Inflammatory macrophage treated with lipopolysaccharide for 4 hours (primary cell): ENCODE measurements around the gene ZEB2.

Source experiments
- DNase-seq: peaks from one replicate; pipeline ENCODE4 v3.0.0-alpha.2; 2020

ZEB2 gene

GRCh38 chr2:144526831-144527230, 6.9 kb upstream of the ZEB2 start:
- no peak for DNase-seq

- DNase-seq, result no peak
These were observed 4.4 kb upstream of the ZEB2 start for GRCh38 chr2:144524118-144525009.

GRCh38 chr2:144523596-144524117, 3.7 kb upstream of the ZEB2 start:
- DNase-seq, result no peak

- DNase-seq, result no peak
These were observed 3.1 kb upstream of the ZEB2 start for GRCh38 chr2:144522897-144523595.

- no peak for DNase-seq
These were observed 2.4 kb upstream of the ZEB2 start for GRCh38 chr2:144522176-144522896.

GRCh38 chr2:144521686-144522085, 1.8 kb upstream of the ZEB2 start:
- DNase-seq, result no peak

GRCh38 chr2:144520756-144521487, 1.0 kb upstream of the ZEB2 start:
- peak; percentile 65 for DNase-seq

- no peak for DNase-seq
These were observed 354 bp downstream of the ZEB2 start for GRCh38 chr2:144519597-144519933.

GRCh38 chr2:144518748-144519596, 947 bp downstream of the ZEB2 start:
- DNase-seq, result peak; percentile 94

- peak; percentile 74 for DNase-seq
These were observed 1.8 kb downstream of the ZEB2 start for GRCh38 chr2:144517866-144518747.

- peak; percentile 97 for DNase-seq
These were observed 2.7 kb downstream of the ZEB2 start for GRCh38 chr2:144516981-144517865.

GRCh38 chr2:144516411-144516980, 3.4 kb downstream of the ZEB2 start:
- DNase-seq, result peak; percentile 51

- peak; percentile 58 for DNase-seq
These were observed 4.1 kb downstream of the ZEB2 start for GRCh38 chr2:144515696-144516410.

GRCh38 chr2:144515099-144515695, 4.7 kb downstream of the ZEB2 start:
- DNase-seq, result no peak

GRCh38 chr2:144514616-144515091, 5.3 kb downstream of the ZEB2 start:
- DNase-seq, result no peak

GRCh38 chr2:144513388-144514101, 6.4 kb downstream of the ZEB2 start:
- DNase-seq, result peak; percentile 67

- no peak for DNase-seq
These were observed 7.0 kb downstream of the ZEB2 start for GRCh38 chr2:144512891-144513351.
